Karpas-422 (cell line): Measurements from ENCODE around the gene FHOD3. TPM values are rescaled to one million over a fixed set of nuclear protein-coding genes. Genes with fewer than 3 reads are reported as not detected.
A peak's percentile ranks its signal among the peaks of the same experiment; 100 is the strongest.

Source experiments
- DNase-seq: peaks from one replicate; pipeline ENCODE4 v3.0.0-alpha.2; 2015
- H2AFZ ChIP-seq: fragments of 200-600 bp; sonication (generic); 2 replicates; pipeline ENCODE4 v1.6.1; 2014; ENCODE audit warnings: antibody characterized with exemption, low read length, mixed read lengths
- H3K27ac ChIP-seq: fragments of 200-600 bp; sonication (generic); 2 replicates; pipeline ENCODE4 v1.5.1; 2014; ENCODE audit warnings: mild to moderate bottlenecking, low read length, moderate library complexity
- H3K27me3 ChIP-seq: fragments of 200-600 bp; sonication (generic); 2 replicates; pipeline ENCODE4 v1.6.1; 2014; ENCODE audit warnings: low read length, mixed read lengths
- H3K36me3 ChIP-seq: fragments of 200-600 bp; sonication (generic); 2 replicates; pipeline ENCODE4 v1.6.1; 2014; ENCODE audit warnings: low read length, mixed read lengths; ENCODE audit not compliant: insufficient read depth
- H3K4me1 ChIP-seq: fragments of 200-600 bp; sonication (generic); 2 replicates; pipeline ENCODE4 v1.6.1; 2014; ENCODE audit warnings: mild to moderate bottlenecking, low read length, mixed read lengths
- H3K4me2 ChIP-seq: fragments of 200-600 bp; sonication (generic); 2 replicates; pipeline ENCODE4 v1.6.1; 2014; ENCODE audit warnings: low read length, low read depth, mild to moderate bottlenecking; ENCODE audit not compliant: poor library complexity, severe bottlenecking
- H3K4me3 ChIP-seq: fragments of 200-600 bp; sonication (generic); 2 replicates; pipeline ENCODE4 v1.5.1; 2014; ENCODE audit warnings: mild to moderate bottlenecking, antibody characterized with exemption, low read length, mixed read lengths
- H3K79me2 ChIP-seq: fragments of 200-600 bp; sonication (generic); 2 replicates; pipeline ENCODE4 v1.6.1; 2014; ENCODE audit warnings: mild to moderate bottlenecking, low read length, mixed read lengths
- H3K9ac ChIP-seq: fragments of 200-600 bp; sonication (generic); 2 replicates; pipeline ENCODE4 v1.6.0; 2014; ENCODE audit warnings: low read length
- H3K9me2 ChIP-seq: fragments of 200-600 bp; sonication (generic), shearing (Covaris generic); replicated peaks from 2 replicates; pipeline ENCODE4 v1.6.0; 2014; ENCODE audit warnings: mild to moderate bottlenecking, low read length, moderate library complexity; ENCODE audit not compliant: insufficient read depth
- H3K9me3 ChIP-seq: fragments of 300-700, 200-600 bp; sonication (generic); 2 replicates; pipeline ENCODE4 v1.6.1; 2014; ENCODE audit warnings: low read length, mixed read lengths
- H4K20me1 ChIP-seq: fragments of 200-600 bp; sonication (generic); 2 replicates; pipeline ENCODE4 v1.6.1; 2014; ENCODE audit warnings: mild to moderate bottlenecking, antibody characterized with exemption, low read length, low read depth; ENCODE audit not compliant: insufficient read depth
- total RNA-seq: library from RNA; depleted of rRNA; stranded (reverse); fragments of >200 nt; shearing (Covaris generic); gene quantifications from 2 replicates; pipeline ENCODE4 v1.2.3, GENCODE V29; 2014; ENCODE audit warnings: low replicate concordance

The FHOD3 gene
- total RNA-seq, 1 experiment from 2014 or later, result 26.6 TPM

- no peaks in the 10 kb centered on the region for H4K20me1 ChIP-seq
- H3K4me2 ChIP-seq, result no peak overlapping the region
- H2AFZ ChIP-seq, result no peak overlapping the region
Observed at GRCh38 chr18:36485772-36486171, 188.3 kb downstream of the FHOD3 start.

GRCh38 chr18:36488131-36488530 is 190.6 kb downstream of the FHOD3 start:
- Histone ChIP-seq H3K9me2 (no peaks in the 10 kb centered on the region), H3K4me2 (no peak overlapping the region), H3K9me3 (no peaks in the 10 kb centered on the region), H3K9ac (no peak overlapping the region), H4K20me1 (no peaks in the 10 kb centered on the region), H3K4me1 (peaks cover 4% of the 10 kb centered on the region), H2AFZ (no peak overlapping the region), H3K4me3 (no peak overlapping the region), H3K36me3 (no peaks in the 10 kb centered on the region), H3K79me2 (no peaks in the 10 kb centered on the region), H3K27ac (no peak overlapping the region), H3K27me3 (no peaks in the 10 kb centered on the region)
- DNase-seq, result no peak

More at GRCh38 chr18:36485772-36486171, 188.3 kb downstream of the FHOD3 start:
- Histone ChIP-seq H3K4me1 (no peaks in the 10 kb centered on the region), H3K9me3 (no peaks in the 10 kb centered on the region), H3K4me3 (no peak overlapping the region), H3K79me2 (no peaks in the 10 kb centered on the region), H3K36me3 (no peaks in the 10 kb centered on the region), H3K27ac (no peak overlapping the region), H3K9me2 (no peaks in the 10 kb centered on the region), H3K27me3 (no peaks in the 10 kb centered on the region), H3K9ac (no peak overlapping the region)
- DNase-seq, result no peak

- Histone ChIP-seq H3K9me2 (no peaks in the 10 kb centered on the region), H3K4me2 (no peak overlapping the region), H3K79me2 (no peaks in the 10 kb centered on the region), H4K20me1 (no peaks in the 10 kb centered on the region), H3K9me3 (no peaks in the 10 kb centered on the region), H2AFZ (no peak overlapping the region), H3K27ac (no peak overlapping the region), H3K9ac (no peak overlapping the region), H3K4me1 (peaks cover 17% of the 10 kb centered on the region), H3K27me3 (no peaks in the 10 kb centered on the region), H3K4me3 (no peak overlapping the region), H3K36me3 (no peaks in the 10 kb centered on the region)
- DNase-seq, result no peak
Observed at GRCh38 chr18:36490897-36491296, 193.4 kb downstream of the FHOD3 start.

GRCh38 chr18:36492604-36493329 is 195.3 kb downstream of the FHOD3 start:
- no peaks in the 10 kb centered on the region for H3K9me2 ChIP-seq
- no peaks in the 10 kb centered on the region for H3K79me2 ChIP-seq

GRCh38 chr18:36493349-36494159 is 196.0 kb downstream of the FHOD3 start:
- H4K20me1 ChIP-seq, result no peaks in the 10 kb centered on the region
- H3K27me3 ChIP-seq, result no peaks in the 10 kb centered on the region
- peak; percentile 76 for DNase-seq
- peak overlapping the region; percentile 23; the same call in 1 of the 2 replicates for H3K4me3 ChIP-seq
- H3K9ac ChIP-seq, result no peak overlapping the region
- peak overlapping the region; percentile 77 for H2AFZ ChIP-seq
- peak overlapping the region; percentile 37 for H3K4me2 ChIP-seq
- no peaks in the 10 kb centered on the region for H3K36me3 ChIP-seq
- H3K4me1 ChIP-seq, result peaks cover 17% of the 10 kb centered on the region
- H3K9me3 ChIP-seq, result no peaks in the 10 kb centered on the region
- no peak overlapping the region for H3K27ac ChIP-seq
- H3K9me2 ChIP-seq, result no peaks in the 10 kb centered on the region
- no peaks in the 10 kb centered on the region for H3K79me2 ChIP-seq

More at GRCh38 chr18:36492604-36493329, 195.3 kb downstream of the FHOD3 start:
- DNase-seq, result no peak
- no peak overlapping the region for H3K27ac ChIP-seq
- H2AFZ ChIP-seq, result peak overlapping the region; percentile 77
- no peaks in the 10 kb centered on the region for H3K36me3 ChIP-seq
- peaks cover 17% of the 10 kb centered on the region for H3K4me1 ChIP-seq
- H3K9ac ChIP-seq, result no peak overlapping the region
- H3K4me3 ChIP-seq, result peak overlapping the region; percentile 23; the same call in 1 of the 2 replicates
- H3K4me2 ChIP-seq, result peak overlapping the region; percentile 37
- H4K20me1 ChIP-seq, result no peaks in the 10 kb centered on the region
- H3K27me3 ChIP-seq, result no peaks in the 10 kb centered on the region
- H3K9me3 ChIP-seq, result no peaks in the 10 kb centered on the region

GRCh38 chr18:36494160-36494437 is 196.6 kb downstream of the FHOD3 start:
- Histone ChIP-seq H3K4me1 (peaks cover 17% of the 10 kb centered on the region), H3K4me2 (peak overlapping the region; percentile 37), H4K20me1 (no peaks in the 10 kb centered on the region), H3K9ac (no peak overlapping the region), H3K9me2 (no peaks in the 10 kb centered on the region), H3K36me3 (no peaks in the 10 kb centered on the region), H3K27me3 (no peaks in the 10 kb centered on the region), H3K79me2 (no peaks in the 10 kb centered on the region), H2AFZ (peak overlapping the region; percentile 77), H3K27ac (no peak overlapping the region), H3K4me3 (no peak overlapping the region; the same call in 1 of the 2 replicates), H3K9me3 (no peaks in the 10 kb centered on the region)
- no peak for DNase-seq

- H3K36me3 ChIP-seq, result no peaks in the 10 kb centered on the region
- no peaks in the 10 kb centered on the region for H3K79me2 ChIP-seq
- H3K9me2 ChIP-seq, result no peaks in the 10 kb centered on the region
- peaks cover 17% of the 10 kb centered on the region for H3K4me1 ChIP-seq
- DNase-seq, result no peak
- H4K20me1 ChIP-seq, result no peaks in the 10 kb centered on the region
- no peaks in the 10 kb centered on the region for H3K9me3 ChIP-seq
- H3K27me3 ChIP-seq, result no peaks in the 10 kb centered on the region
- H3K4me3 ChIP-seq, result no peak overlapping the region
- no peak overlapping the region for H3K4me2 ChIP-seq
- no peak overlapping the region for H3K9ac ChIP-seq
- no peak overlapping the region for H3K27ac ChIP-seq
- H2AFZ ChIP-seq, result no peak overlapping the region
Observed at GRCh38 chr18:36496022-36496421, 198.5 kb downstream of the FHOD3 start.

- Histone ChIP-seq H3K4me1 (no peaks in the 10 kb centered on the region), H3K79me2 (no peaks in the 10 kb centered on the region), H3K4me2 (no peak overlapping the region), H3K9me2 (no peaks in the 10 kb centered on the region), H2AFZ (no peak overlapping the region), H3K27me3 (no peaks in the 10 kb centered on the region), H3K9ac (no peak overlapping the region), H3K4me3 (no peak overlapping the region), H3K36me3 (no peaks in the 10 kb centered on the region), H4K20me1 (no peaks in the 10 kb centered on the region), H3K27ac (no peak overlapping the region), H3K9me3 (no peaks in the 10 kb centered on the region)
- DNase-seq, result peak; percentile 48
Observed at GRCh38 chr18:36499938-36500337, 202.4 kb downstream of the FHOD3 start.
